H9 (cell line): ENCODE results near the gene UBTF. TPM values are rescaled to one million over a fixed set of nuclear protein-coding genes. Genes with fewer than 3 reads are reported as not detected.
A peak's percentile ranks its signal among the peaks of the same experiment; 100 is the strongest.

Experiments used
- DNase-seq: peaks from one replicate; pipeline ENCODE4 v3.0.0-alpha.2; 2017
- H2AFZ ChIP-seq: one replicate; pipeline ENCODE4 v1.6.1; 2013; ENCODE audit warnings: mild to moderate bottlenecking, low read length, control low read depth, moderate library complexity
- H2AK5ac ChIP-seq: 2 replicates; pipeline ENCODE4 v1.6.1; 2013; ENCODE audit warnings: low read length, control low read depth, mixed read lengths; ENCODE audit not compliant: insufficient read length
- H2BK120ac ChIP-seq: one replicate; pipeline ENCODE4 v1.6.1; 2013; ENCODE audit warnings: low read depth, mild to moderate bottlenecking, low read length, control low read depth, inconsistent platforms; ENCODE audit not compliant: poor library complexity, severe bottlenecking
- H2BK12ac ChIP-seq: 2 replicates; pipeline ENCODE4 v1.6.1; 2013; ENCODE audit warnings: low read length, control low read depth, mixed read lengths, low read depth; ENCODE audit not compliant: insufficient read length
- H2BK15ac ChIP-seq: 2 replicates; pipeline ENCODE4 v1.6.1; 2013; ENCODE audit warnings: low read depth, low read length, control low read depth
- H2BK20ac ChIP-seq: one replicate; pipeline ENCODE4 v1.6.1; 2013; ENCODE audit warnings: low read depth, mild to moderate bottlenecking, low read length, control low read depth, inconsistent platforms; ENCODE audit not compliant: poor library complexity, severe bottlenecking
- H2BK5ac ChIP-seq: 2 replicates; pipeline ENCODE4 v1.6.1; 2013; ENCODE audit warnings: low read length, control low read depth, mixed read lengths; ENCODE audit not compliant: insufficient read length
- H3K14ac ChIP-seq: 2 replicates; pipeline ENCODE4 v1.6.1; 2013; ENCODE audit warnings: low read length, control low read depth; ENCODE audit not compliant: insufficient read depth
- H3K18ac ChIP-seq: 2 replicates; pipeline ENCODE4 v1.6.1; 2013; ENCODE audit warnings: low read depth, mild to moderate bottlenecking, mixed read lengths, low read length, control low read depth; ENCODE audit not compliant: insufficient read length
- H3K23ac ChIP-seq: 2 replicates; pipeline ENCODE4 v1.6.1; 2013; ENCODE audit warnings: low read length, control low read depth, mixed read lengths, low read depth; ENCODE audit not compliant: insufficient read length
- H3K23me2 ChIP-seq: 2 replicates; pipeline ENCODE4 v1.6.1; 2013; ENCODE audit warnings: low read depth, mild to moderate bottlenecking, mixed read lengths, low read length, control low read depth; ENCODE audit not compliant: insufficient read length, poor library complexity, severe bottlenecking
- H3K27ac ChIP-seq: 2 replicates; pipeline ENCODE4 v1.5.1; 2013; ENCODE audit warnings: low read length, control low read depth, mixed read lengths, low read depth; ENCODE audit not compliant: insufficient read length
- H3K27me3 ChIP-seq: 2 replicates; pipeline ENCODE4 v1.6.1; 2013; ENCODE audit warnings: low read length, control low read depth, inconsistent platforms; ENCODE audit not compliant: insufficient read depth
- H3K4ac ChIP-seq: 2 replicates; pipeline ENCODE4 v1.6.1; 2013; ENCODE audit warnings: low read depth, mild to moderate bottlenecking, control low read depth, inconsistent platforms, low read length, moderate library complexity
- H3K4me1 ChIP-seq: 2 replicates; pipeline ENCODE4 v1.6.1; 2013; ENCODE audit warnings: low read length, control low read depth, inconsistent platforms; ENCODE audit not compliant: insufficient read depth
- H3K4me2 ChIP-seq: 2 replicates; pipeline ENCODE4 v1.6.1; 2013; ENCODE audit warnings: low read length, control low read depth, mixed read lengths; ENCODE audit not compliant: insufficient read length, insufficient read depth
- H3K56ac ChIP-seq: 2 replicates; pipeline ENCODE4 v1.6.1; 2013; ENCODE audit warnings: low read depth, mild to moderate bottlenecking, mixed read lengths, low read length, control low read depth; ENCODE audit not compliant: insufficient read length
- H3K79me1 ChIP-seq: 2 replicates; pipeline ENCODE4 v1.6.1; 2013; ENCODE audit warnings: low read depth, mild to moderate bottlenecking, moderate library complexity, low read length, control low read depth, inconsistent platforms; ENCODE audit not compliant: insufficient read depth, poor library complexity, severe bottlenecking
- H3K79me2 ChIP-seq: 2 replicates; pipeline ENCODE4 v1.6.1; 2013; ENCODE audit warnings: low read length, control low read depth, inconsistent platforms; ENCODE audit not compliant: insufficient read depth
- H3K9ac ChIP-seq: 2 replicates; pipeline ENCODE4 v1.6.1; 2013; ENCODE audit warnings: low read length, control low read depth, mixed read lengths; ENCODE audit not compliant: insufficient read length; ENCODE audit errors: extremely low read depth
- H3K9me3 ChIP-seq: one replicate; pipeline ENCODE4 v1.6.1; 2013; ENCODE audit warnings: low read depth, low read length, inconsistent platforms; ENCODE audit not compliant: control insufficient read depth
- H3T11ph ChIP-seq: one replicate; pipeline ENCODE4 v1.6.1; 2013; ENCODE audit warnings: mild to moderate bottlenecking, low read length, control low read depth, inconsistent platforms
- H4K20me1 ChIP-seq: one replicate; pipeline ENCODE4 v1.6.1; 2013; ENCODE audit not compliant: control insufficient read depth, insufficient read length, insufficient read depth
- H4K5ac ChIP-seq: 2 replicates; pipeline ENCODE4 v1.6.1; 2013; ENCODE audit warnings: low read depth, mild to moderate bottlenecking, mixed read lengths, low read length, control low read depth; ENCODE audit not compliant: insufficient read length
- H4K8ac ChIP-seq: replicated peaks from 2 replicates; pipeline ENCODE4 v1.6.1; 2013; ENCODE audit warnings: low read length, control low read depth, mixed read lengths, low read depth; ENCODE audit not compliant: insufficient read length
- H4K91ac ChIP-seq: 2 replicates; pipeline ENCODE4 v1.6.1; 2013; ENCODE audit warnings: low read depth, mild to moderate bottlenecking, moderate library complexity, mixed read lengths, low read length, control low read depth; ENCODE audit not compliant: insufficient read length
- H3K27ac Mint-ChIP-seq, 3 experiments: 2 replicates in 2 of 3; 3 replicates in 1 of 3; pipeline ENCODE4 v1.8.0; 2020 to 2021; ENCODE audit warnings: mixed read lengths in 3 of 3, mild to moderate bottlenecking in 1 of 3, moderate library complexity in 1 of 3
- H3K27me3 Mint-ChIP-seq: 2 replicates; pipeline ENCODE4 v1.8.0; 2021; ENCODE audit warnings: low read depth, mild to moderate bottlenecking, moderate library complexity, mixed read lengths
- H3K36me3 Mint-ChIP-seq, 3 experiments: 2 replicates in 2 of 3; 3 replicates in 1 of 3; pipeline ENCODE4 v1.8.0; 2020 to 2021; ENCODE audit warnings: low read depth in 3 of 3, mixed read lengths in 3 of 3; ENCODE audit not compliant: insufficient read depth in 1 of 3
- H3K4me1 Mint-ChIP-seq, 2 experiments: 2 replicates each; pipeline ENCODE4 v1.8.0; 2020; ENCODE audit warnings: mixed read lengths in 2 of 2
- H3K4me3 Mint-ChIP-seq, 2 experiments: 2 replicates in 1 of 2; 3 replicates in 1 of 2; pipeline ENCODE4 v1.8.0; 2020 to 2021; ENCODE audit warnings: mild to moderate bottlenecking in 2 of 2, mixed read lengths in 2 of 2, moderate library complexity in 1 of 2
- H3K9me3 Mint-ChIP-seq, 2 experiments: 2 replicates in 1 of 2; 3 replicates in 1 of 2; pipeline ENCODE4 v1.8.0; 2020; ENCODE audit warnings: mild to moderate bottlenecking in 2 of 2, mixed read lengths in 2 of 2, moderate library complexity in 1 of 2
- WGBS: extraction: QIAGEN DNeasy Blood & Tissue Kit; methylation state at CpG from one replicate; pipeline ENCODE4 v1.1.7; 2013; ENCODE audit warnings: missing lambda C conversion rate, low lambda C conversion rate, mixed read lengths; ENCODE audit not compliant: insufficient read length; ENCODE audit errors: extremely low coverage; 5-methylcytosine and 5-hydroxymethylcytosine counted together
- total RNA-seq: library from RNA; stranded (reverse); gene quantifications from 2 replicates; pipeline ENCODE4 v1.2.1, GENCODE V29; 2021
- TF ChIP-seq, protein P1 (sequence below): fragments of 200-600 bp; sonication (generic); conservative IDR thresholded peaks from 3 replicates; pipeline ENCODE4 v1.8.0; 2021; ENCODE audit warnings: antibody characterized with exemption, mild to moderate bottlenecking

Gene UBTF
- total RNA-seq, 1 experiment from 2014 or later = 151 TPM

DNA sequence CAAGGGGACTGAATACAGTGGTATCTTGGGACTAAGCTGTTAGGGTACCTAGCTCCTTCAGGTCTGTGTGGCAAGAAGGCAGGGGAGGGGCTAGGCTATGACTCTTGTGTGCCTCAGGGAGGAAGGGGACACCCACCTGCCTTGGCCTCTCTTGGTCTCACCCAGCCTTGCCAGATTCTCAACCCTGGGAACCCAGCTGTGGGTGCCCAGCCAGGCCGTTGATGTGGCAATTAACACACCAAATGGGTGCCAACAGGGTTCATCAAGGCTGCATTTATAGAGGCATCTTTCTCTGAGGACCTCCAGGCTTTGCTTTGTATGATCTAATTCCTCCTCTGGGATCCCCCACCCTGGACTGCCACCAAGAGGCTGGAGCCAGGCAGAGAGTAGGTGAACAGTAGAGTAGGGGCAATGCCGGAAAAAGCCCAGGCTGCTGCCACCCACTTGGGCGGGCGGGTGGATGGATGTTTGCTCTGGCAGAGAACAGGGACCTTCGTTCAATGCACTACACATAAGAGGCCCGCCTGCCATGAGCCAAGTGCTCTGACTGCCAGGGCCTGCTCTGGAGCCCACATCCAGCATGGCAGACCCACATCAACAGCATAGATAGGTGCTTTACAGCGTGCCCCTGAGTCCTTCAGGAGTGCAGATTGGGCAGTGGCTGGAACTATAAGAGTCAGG lies 52.2 kb downstream of the UBTF start:
- Mint-ChIP-seq H3K4me1 (peaks cover 17 to 31% of the 10 kb centered on the region in 2 experiments), H3K4me3 (no peak overlapping the region), H3K27ac (peak overlapping the region in 1 of 3 experiments; percentile 42; a peak in 2 of 7 replicates)

More for the DNA sequence above, 52.2 kb downstream of the UBTF start:
- Histone ChIP-seq H4K5ac (peak overlapping the region; percentile 22), H3K9me3 (no peaks in the 10 kb centered on the region), H2AFZ (no peak overlapping the region), H3K27me3 (no peaks in the 10 kb centered on the region), H3K14ac (no peak overlapping the region; the same call in 1 of the 2 replicates), H3K4me1 (no peaks in the 10 kb centered on the region; the same call in 1 of the 2 replicates), H3K23me2 (no peaks in the 10 kb centered on the region), H3K4me2 (no peak overlapping the region), H3T11ph (no peak overlapping the region), H2BK20ac (no peak overlapping the region), H3K79me1 (no peaks in the 10 kb centered on the region), H3K56ac (no peak overlapping the region), H2BK5ac (no peak overlapping the region), H4K91ac (no peak overlapping the region), H2BK12ac (no peak overlapping the region), H3K9ac (no peak overlapping the region), H2BK15ac (no peak overlapping the region), H3K4ac (no peak overlapping the region), H3K27ac (no peak overlapping the region), H4K20me1 (peaks cover 3% of the 10 kb centered on the region), H2BK120ac (no peak overlapping the region), H3K18ac (no peak overlapping the region), H2AK5ac (no peak overlapping the region), H3K79me2 (no peaks in the 10 kb centered on the region), H4K8ac (no peak overlapping the region), H3K23ac (no peak overlapping the region)
- Mint-ChIP-seq H3K36me3 (peaks cover 0 to 9% (median 6%) of the 10 kb centered on the region in 3 experiments; a peak in 4 of 7 replicates), H3K27me3 (peaks cover 2% of the 10 kb centered on the region; the same call in 1 of the 2 replicates), H3K9me3 (no peaks in the 10 kb centered on the region)
- DNase-seq = no peak
- TF ChIP-seq, protein P1, sequence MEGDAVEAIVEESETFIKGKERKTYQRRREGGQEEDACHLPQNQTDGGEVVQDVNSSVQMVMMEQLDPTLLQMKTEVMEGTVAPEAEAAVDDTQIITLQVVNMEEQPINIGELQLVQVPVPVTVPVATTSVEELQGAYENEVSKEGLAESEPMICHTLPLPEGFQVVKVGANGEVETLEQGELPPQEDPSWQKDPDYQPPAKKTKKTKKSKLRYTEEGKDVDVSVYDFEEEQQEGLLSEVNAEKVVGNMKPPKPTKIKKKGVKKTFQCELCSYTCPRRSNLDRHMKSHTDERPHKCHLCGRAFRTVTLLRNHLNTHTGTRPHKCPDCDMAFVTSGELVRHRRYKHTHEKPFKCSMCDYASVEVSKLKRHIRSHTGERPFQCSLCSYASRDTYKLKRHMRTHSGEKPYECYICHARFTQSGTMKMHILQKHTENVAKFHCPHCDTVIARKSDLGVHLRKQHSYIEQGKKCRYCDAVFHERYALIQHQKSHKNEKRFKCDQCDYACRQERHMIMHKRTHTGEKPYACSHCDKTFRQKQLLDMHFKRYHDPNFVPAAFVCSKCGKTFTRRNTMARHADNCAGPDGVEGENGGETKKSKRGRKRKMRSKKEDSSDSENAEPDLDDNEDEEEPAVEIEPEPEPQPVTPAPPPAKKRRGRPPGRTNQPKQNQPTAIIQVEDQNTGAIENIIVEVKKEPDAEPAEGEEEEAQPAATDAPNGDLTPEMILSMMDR = no peak
- no CpG with 5 or more reads among the region's 7 CpGs for WGBS
